GM03348 (cell line): ENCODE measurements around the gene PHTF2.
"Not testable (repeated sequence)": the region's sequence is repeated elsewhere in the genome, so short reads cannot be mapped to it uniquely, and the experiment has no call there.

ENCODE experiments used
- DNase-seq: peaks from one replicate; pipeline ENCODE4 v3.0.0; 2012; ENCODE audit warnings: low spot score

PHTF2 gene

DNA sequence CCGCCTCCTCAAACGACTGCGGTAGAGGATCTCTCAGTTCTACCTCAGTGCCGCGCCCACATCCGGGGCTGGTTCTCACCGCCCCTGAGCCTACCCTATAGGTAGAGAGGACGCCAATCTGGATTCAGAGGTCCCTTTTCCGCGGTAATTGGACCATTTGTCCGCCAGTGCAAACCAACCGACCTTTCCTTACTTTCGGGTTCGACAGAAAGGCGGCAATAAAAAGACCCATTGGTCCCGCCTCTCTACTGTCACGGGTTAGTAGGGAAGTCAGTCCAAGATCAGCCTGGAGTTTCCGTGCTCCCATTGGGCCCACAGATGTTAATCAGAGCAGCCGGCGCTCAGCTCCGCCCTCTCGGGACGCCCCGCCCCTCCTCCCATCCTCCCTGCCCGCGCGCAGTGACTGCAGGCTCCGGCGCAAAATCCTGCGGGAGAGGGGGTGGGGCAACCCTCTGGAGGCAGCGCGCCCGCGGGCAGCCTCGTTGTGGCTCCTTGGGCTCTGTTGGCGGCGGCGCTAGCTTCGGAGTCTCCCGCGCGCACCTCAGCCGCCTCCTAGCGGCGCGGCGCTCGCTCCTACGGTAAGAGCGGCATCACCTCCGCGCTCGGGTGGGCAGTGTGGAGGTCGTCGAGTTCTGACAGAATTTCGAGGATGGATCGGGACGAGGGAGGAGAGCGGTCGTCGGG lies at the start of gene PHTF2, which contains the start of gene TMEM60:
Gene PHTF2, plus strand, starts transcription at position 380 of the 684 bp plus-strand sequence.
Gene TMEM60, minus strand, starts transcription at position 41 of the 684 bp plus-strand sequence. CDS start 4,061 bp downstream, outside the sequence.
- peak; percentile 97 for DNase-seq

DNA sequence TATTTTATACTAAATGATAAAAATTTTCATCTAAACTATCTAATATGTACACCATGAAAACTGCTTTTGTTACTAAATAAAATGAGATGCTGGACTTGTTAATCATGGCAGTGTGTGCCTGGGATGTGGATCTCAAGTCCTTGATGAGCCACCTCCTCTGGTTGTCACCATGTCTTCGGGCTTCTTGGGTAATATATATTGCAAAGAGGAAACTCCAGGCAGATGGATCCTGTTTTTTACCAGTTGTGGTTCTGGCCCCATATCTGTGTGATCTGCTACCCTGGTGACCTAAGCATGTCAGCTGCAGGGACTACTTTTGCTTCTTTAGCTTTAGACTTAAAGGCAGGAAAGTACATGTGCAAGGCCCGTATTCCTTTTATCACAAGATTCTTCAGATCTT lies 46.6 kb upstream of the PHTF2 start:
- no peak for DNase-seq

DNA sequence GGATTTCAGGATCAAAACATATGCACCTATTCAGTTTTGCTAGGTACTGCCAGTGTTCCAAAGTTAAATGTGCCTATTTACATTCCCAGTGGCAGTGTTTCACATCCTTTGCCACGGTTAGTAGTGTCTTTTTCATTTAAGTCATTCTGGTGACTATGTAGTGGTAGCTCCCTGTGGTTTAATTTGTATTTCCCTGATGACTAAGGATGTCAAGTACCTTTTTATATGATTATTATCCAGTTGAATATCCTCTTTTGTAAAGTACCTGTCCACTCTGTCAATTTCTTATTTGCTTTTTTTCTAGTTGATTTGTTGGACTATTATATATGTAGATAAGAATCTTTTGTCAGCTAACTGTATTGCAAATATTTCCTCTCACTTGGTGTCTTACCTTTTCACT lies 45.4 kb upstream of the PHTF2 start:
- DNase-seq: no peak

DNA sequence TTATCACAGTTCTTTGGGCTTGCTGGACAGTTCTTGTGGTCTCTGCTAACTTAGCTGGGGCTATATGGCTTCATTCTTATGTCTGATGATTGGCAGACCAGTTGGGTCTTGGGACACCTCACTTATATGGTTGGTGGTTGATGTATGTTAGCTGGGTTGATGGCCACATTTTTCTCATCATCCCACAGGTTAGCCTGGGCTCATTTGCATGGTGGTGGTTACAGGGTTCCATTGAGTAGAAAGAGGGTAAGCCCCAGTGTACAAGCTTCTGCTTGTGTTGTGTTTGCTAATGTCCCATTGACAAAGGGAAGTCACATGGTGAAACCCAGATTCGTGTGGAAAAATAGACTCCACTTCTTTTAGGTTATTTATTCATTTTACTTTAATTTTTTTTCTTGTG lies 41.0 kb upstream of the PHTF2 start:
- DNase-seq: no peak

DNA sequence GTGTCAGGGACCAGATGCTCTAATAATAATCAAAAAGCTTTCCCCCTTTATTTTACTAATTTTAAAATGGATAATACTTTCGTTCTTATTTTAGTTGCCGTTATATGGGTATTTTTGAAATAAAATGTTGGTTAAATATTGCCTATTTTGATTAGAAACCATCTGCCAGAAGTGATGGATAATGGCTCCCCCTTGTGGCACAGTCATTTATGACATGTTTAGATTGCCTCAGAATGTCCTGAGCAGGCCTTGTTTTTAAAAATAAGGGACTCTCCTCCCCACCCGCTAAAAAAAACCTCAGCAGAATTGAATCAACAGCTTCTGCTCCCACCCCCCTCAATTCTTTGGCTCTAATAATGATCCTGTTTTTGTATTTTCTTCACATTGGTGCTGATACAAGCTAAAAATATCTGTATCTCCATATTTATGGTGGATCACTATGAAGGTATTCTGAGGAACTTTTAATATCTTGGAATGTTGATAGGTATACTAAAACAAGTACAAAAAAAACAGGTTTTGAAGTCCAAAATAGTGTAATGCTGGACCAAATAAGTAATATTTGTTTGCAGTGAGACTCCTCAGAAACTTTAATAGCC lies 39.2 kb upstream of the PHTF2 start:
- DNase-seq: peak; percentile 52

DNA sequence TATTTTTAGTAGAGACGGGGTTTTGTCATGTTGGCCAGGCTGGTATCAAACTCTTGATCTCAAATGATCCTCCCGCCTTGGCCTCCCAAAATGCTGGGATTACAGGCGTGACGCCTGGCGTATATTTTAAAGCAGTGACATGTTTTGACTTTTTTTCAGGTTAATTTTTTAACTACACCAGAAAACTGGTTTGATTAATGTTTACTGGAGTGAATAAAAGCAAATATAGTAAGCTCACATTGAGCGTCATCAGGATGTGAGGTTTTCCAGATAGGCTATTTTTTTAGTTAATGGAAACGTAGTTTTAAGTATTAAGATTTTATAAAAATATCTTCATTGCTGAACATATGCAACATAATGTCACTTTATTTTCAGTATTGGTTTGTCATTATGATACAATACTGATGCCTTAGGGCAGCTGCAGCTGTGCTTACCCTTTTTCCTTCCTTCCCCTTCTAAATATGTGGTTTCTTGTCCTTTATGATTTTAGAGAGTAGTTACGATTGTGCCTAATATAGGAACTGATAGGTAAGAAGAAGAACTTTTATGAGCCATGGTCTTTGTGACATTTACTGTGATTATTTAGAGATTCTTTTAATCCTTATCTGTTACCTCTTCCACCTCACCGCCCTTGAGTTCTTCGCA lies 37.6 kb upstream of the PHTF2 start:
- DNase-seq: no peak

- DNase-seq: no peak
These were observed 33.1 kb upstream of the PHTF2 start for GRCh38 chr7:77765481-77765880.

GRCh38 chr7:77765906-77766800 lies 32.4 kb upstream of the PHTF2 start:
- peak; percentile 20 for DNase-seq

GRCh38 chr7:77766801-77767605 lies 31.6 kb upstream of the PHTF2 start:
- DNase-seq: no peak

DNA sequence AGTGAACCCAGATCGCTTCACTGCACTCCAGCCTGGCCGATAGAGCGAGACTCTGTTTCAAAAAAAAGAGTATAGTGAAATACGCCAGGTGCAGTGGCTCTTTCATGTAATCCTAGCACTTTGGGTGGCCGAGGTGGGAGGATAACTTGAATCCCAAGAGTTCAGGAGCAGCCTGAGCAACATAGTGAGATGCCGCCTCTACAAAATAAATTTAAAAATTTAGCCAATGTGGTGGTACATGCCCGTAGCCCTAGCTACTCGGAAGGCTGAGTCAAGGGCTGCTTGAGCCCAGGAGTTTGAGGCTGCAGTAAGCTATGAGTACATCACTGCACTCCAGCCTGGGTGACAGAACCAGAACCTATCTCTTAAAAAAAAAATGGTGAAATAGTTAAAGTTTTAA lies 28.3 kb upstream of the PHTF2 start:
- no peak for DNase-seq

DNA sequence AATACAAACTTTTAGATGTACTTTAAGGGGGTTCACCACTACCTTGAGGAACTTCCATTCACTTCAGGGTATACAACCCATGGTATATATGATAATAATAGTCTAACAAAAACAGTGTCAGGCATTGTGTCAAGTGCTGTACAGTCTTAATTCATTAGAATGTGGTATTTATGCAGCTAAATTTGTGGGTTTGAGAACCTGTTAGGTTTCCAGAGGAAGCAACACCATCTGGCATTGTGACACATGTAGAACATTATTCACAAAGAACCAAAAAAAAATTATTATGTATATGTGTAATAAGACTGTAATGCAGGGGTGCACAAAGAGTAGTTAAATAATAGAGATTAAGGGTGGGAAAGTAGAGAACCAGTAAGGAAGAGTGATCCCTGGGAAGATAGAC lies 26.7 kb upstream of the PHTF2 start:
- peak; percentile 13 for DNase-seq

- DNase-seq: no peak
These were observed 20.0 kb upstream of the PHTF2 start for GRCh38 chr7:77778535-77778934.

DNA sequence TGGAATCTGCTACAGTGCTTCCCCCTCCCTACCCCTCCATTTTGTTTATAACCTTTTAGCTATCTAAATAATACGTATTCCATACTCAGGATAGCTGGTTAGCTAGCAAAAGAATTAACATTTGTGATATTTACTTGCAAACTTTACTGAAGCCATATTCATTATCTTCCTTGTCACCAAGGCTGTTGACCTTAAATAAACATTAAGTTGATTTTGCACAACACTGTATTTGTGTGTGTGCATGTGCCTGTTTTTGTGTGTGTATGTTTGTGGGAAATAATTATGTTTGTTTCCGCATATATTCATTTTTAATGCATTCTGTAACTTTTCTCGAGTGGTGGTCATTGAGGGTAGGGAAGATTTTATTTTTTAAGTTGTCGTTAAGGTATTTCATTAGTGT lies 16.2 kb upstream of the PHTF2 start:
- no peak for DNase-seq

DNA sequence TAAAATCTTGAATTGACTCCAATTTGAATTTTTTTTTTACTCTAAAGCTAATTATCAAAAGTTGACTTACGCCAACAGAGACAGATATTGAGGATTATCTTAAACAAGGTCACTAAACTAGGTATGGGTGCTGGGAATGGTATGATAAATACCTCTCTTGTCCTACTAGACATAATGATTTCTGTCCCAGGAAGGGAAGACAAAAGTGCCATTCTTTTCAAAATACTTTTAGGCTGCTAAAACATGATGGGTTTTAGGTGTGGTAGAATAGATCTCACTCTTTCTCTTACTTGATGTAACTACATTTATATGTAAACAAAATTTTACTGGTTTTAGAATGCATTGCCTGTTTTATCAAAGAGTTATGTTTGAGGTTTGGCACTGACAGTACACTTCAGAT lies 15.5 kb upstream of the PHTF2 start:
- DNase-seq: no peak

GRCh38 chr7:77783545-77783944 lies 15.0 kb upstream of the PHTF2 start:
- DNase-seq: no peak

GRCh38 chr7:77784426-77784825 lies 14.1 kb upstream of the PHTF2 start:
- DNase-seq: not testable (repeated sequence)

- DNase-seq: no peak
These were observed 12.6 kb upstream of the PHTF2 start for GRCh38 chr7:77786018-77786417.

GRCh38 chr7:77786741-77787140 lies 11.8 kb upstream of the PHTF2 start:
- no peak for DNase-seq

GRCh38 chr7:77788327-77788902 lies 10.2 kb upstream of the PHTF2 start:
- no peak for DNase-seq

GRCh38 chr7:77791336-77791735 lies 7.2 kb upstream of the PHTF2 start:
- DNase-seq: no peak

GRCh38 chr7:77791956-77792355 lies 6.6 kb upstream of the PHTF2 start:
- DNase-seq: no peak
